ENCODE data around the gene HDAC6.
"Not testable (repeated sequence)": the region's sequence is repeated elsewhere in the genome, so short reads cannot be mapped to it uniquely, and the experiment has no call there.

The HDAC6 gene

GRCh38 chrX:48826135-48826875 lies 24.4 kb downstream of the HDAC6 start, which contains the start of gene ERAS:
Gene ERAS (plus strand): TSS chrX:48826513. CDS start chrX:48829124, 2,611 bp downstream.
- DNase-seq = no peak

GRCh38 chrX:48826876-48827653 lies 25.2 kb downstream of the HDAC6 start:
- no peak for DNase-seq

GRCh38 chrX:48827654-48827968 lies 25.7 kb downstream of the HDAC6 start:
- no peak for DNase-seq

- no peak for DNase-seq
These were observed 27.3 kb downstream of the HDAC6 start for GRCh38 chrX:48829016-48829735.

GRCh38 chrX:48831136-48831908 lies 29.5 kb downstream of the HDAC6 start:
- DNase-seq = no peak

- no peak for DNase-seq
These were observed 30.0 kb downstream of the HDAC6 start for GRCh38 chrX:48831909-48832291.

GRCh38 chrX:48833542-48834138 lies 31.8 kb downstream of the HDAC6 start:
- DNase-seq = peak in 1 of 14 donors; percentile 25

- DNase-seq = peak in 1 of 14 donors; percentile 37
These were observed 32.5 kb downstream of the HDAC6 start for GRCh38 chrX:48834383-48834709.

GRCh38 chrX:48835524-48836329 lies 33.9 kb downstream of the HDAC6 start, which contains the start of gene PCSK1N:
Gene PCSK1N (minus strand): TSS chrX:48835610. CDS start chrX:48835532, 78 bp downstream.
- DNase-seq = peak in 7 of 14 donors; percentile 1 to 71 (median 11)

- DNase-seq = no peak
These were observed 37.8 kb downstream of the HDAC6 start for GRCh38 chrX:48839686-48840085.

- DNase-seq = no peak
These were observed 47.0 kb downstream of the HDAC6 start for GRCh38 chrX:48848847-48849246.

GRCh38 chrX:48852857-48853256 lies 51.0 kb downstream of the HDAC6 start:
- DNase-seq = no peak

- DNase-seq = not testable (repeated sequence)
These were observed 51.6 kb downstream of the HDAC6 start for GRCh38 chrX:48853494-48853893.

- DNase-seq = not testable (repeated sequence)
These were observed 52.4 kb downstream of the HDAC6 start for GRCh38 chrX:48854121-48854804.

- DNase-seq = no peak
These were observed 53.0 kb downstream of the HDAC6 start for GRCh38 chrX:48854898-48855297.

- DNase-seq = no peak
These were observed 62.3 kb downstream of the HDAC6 start for GRCh38 chrX:48864210-48864609.

- not testable (repeated sequence) for DNase-seq
These were observed 70.2 kb downstream of the HDAC6 start for GRCh38 chrX:48872017-48872416.
